Thoracic aorta (tissue), 2 donors: ENCODE data around the gene ATG9B. TPM values are rescaled to one million over a fixed set of nuclear protein-coding genes. Genes with fewer than 3 reads are reported as not detected.

Experiments used
- ATAC-seq: fragments of 150-250 bp; one replicate; pipeline ENCODE4 v1.8.0; 2017; ENCODE audit warnings: low read depth; ENCODE audit not compliant: insufficient number of reproducible peaks, low FRiP score
- DNase-seq: peaks from one replicate; pipeline ENCODE4 v3.0.0-alpha.2; 2020; ENCODE audit warnings: low spot score
- H3K27ac ChIP-seq, 2 donors: fragments of 200-600 bp; sonication (generic); 1 replicate in 1 of 2; 2 replicates in 1 of 2; pipeline ENCODE4 v1.5.1; 2016; ENCODE audit warnings: mild to moderate bottlenecking in 2 of 2, moderate library complexity in 2 of 2
- H3K27me3 ChIP-seq: fragments of 200-600 bp; sonication (generic); replicated peaks from 2 replicates; pipeline ENCODE4 v1.6.0; 2016; ENCODE audit warnings: mild to moderate bottlenecking; ENCODE audit not compliant: insufficient read depth
- H3K36me3 ChIP-seq: fragments of 200-600 bp; sonication (generic); one replicate; pipeline ENCODE4 v1.5.1; 2016
- H3K4me1 ChIP-seq, 2 donors: fragments of 200-600 bp; sonication (generic); 1 replicate in 1 of 2; 2 replicates in 1 of 2; pipeline versions ENCODE4 v1.5.1 to v1.6.0; 2016; ENCODE audit warnings: low read depth in 2 of 2, mild to moderate bottlenecking in 1 of 2; ENCODE audit not compliant: control insufficient read depth in 1 of 2
- H3K4me3 ChIP-seq: fragments of 200-600 bp; sonication (generic); 2 replicates; pipeline ENCODE4 v1.5.1; 2016; ENCODE audit warnings: mild to moderate bottlenecking
- H3K9me3 ChIP-seq: fragments of 200-600 bp; sonication (generic); 2 replicates; pipeline ENCODE4 v1.5.1; 2016
- total RNA-seq, 2 donors: library from RNA; depleted of rRNA; stranded (reverse); fragments of >200 nt; gene quantifications; one replicate each; pipeline versions ENCODE4 v1.1.0 to v1.2.3, GENCODE V29; 2016
- TF ChIP-seq, protein P1 (sequence below): fragments of 200-600 bp; sonication (generic); IDR thresholded peaks from one replicate; pipeline ENCODE4 v1.5.1; 2019; ENCODE audit warnings: antibody characterized with exemption

The ATG9B gene
- total RNA-seq, 2 donors from 2014 or later = 1.2 TPM; not detected in 1

DNA sequence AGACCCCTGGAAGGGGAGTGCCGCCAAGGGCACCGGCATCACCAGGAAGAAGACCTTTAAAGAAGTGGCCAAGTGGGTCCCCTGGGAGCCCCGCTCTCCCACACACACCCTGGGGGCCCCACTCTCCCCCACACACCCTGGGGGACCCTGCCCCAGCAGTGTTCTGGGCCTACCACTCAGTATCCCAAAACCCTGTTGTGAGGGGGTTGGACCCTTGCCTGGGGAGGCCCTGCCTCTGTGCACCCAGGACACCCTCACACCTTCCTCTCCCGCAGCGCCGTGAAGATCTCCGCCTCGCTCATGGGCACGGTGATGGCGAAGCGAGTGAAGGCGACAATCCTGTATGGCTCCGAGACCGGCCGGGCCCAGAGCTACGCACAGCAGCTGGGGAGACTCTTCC is 22.7 kb downstream of the ATG9B start:
- Histone ChIP-seq H3K4me3 (no peak overlapping the region), H3K27ac (no peak overlapping the region), H3K36me3 (no peaks in the 10 kb centered on the region), H3K9me3 (no peaks in the 10 kb centered on the region), H3K27me3 (no peaks in the 10 kb centered on the region), H3K4me1 (no peaks in the 10 kb centered on the region)
- TF ChIP-seq, protein P1, sequence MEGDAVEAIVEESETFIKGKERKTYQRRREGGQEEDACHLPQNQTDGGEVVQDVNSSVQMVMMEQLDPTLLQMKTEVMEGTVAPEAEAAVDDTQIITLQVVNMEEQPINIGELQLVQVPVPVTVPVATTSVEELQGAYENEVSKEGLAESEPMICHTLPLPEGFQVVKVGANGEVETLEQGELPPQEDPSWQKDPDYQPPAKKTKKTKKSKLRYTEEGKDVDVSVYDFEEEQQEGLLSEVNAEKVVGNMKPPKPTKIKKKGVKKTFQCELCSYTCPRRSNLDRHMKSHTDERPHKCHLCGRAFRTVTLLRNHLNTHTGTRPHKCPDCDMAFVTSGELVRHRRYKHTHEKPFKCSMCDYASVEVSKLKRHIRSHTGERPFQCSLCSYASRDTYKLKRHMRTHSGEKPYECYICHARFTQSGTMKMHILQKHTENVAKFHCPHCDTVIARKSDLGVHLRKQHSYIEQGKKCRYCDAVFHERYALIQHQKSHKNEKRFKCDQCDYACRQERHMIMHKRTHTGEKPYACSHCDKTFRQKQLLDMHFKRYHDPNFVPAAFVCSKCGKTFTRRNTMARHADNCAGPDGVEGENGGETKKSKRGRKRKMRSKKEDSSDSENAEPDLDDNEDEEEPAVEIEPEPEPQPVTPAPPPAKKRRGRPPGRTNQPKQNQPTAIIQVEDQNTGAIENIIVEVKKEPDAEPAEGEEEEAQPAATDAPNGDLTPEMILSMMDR = no peak
- DNase-seq = no peak
- ATAC-seq = no peak

DNA sequence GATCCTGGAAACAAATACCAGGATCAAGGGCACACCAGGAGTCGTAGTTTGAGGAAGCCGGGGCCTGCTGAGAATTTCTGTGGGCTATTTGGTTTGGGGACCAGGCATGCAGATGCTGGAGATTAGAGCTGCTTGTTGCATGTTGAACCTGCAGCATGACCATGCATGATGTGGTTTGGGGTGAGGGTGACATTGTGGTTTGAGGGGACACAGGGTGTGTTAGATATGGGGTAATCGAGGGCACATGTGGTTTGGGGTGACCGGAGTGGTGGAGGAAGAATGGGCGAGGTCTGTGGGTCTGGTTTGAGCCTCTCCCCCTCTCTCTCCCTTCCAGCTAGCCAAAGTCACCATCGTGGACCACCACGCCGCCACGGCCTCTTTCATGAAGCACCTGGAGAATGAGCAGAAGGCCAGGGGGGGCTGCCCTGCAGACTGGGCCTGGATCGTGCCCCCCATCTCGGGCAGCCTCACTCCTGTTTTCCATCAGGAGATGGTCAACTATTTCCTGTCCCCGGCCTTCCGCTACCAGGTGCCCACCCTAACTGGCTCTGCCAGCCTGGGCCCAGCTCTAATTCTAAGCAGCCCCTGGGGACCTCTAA is 23.3 kb downstream of the ATG9B start:
- no peak overlapping the region for H3K4me3 ChIP-seq
- no peaks in the 10 kb centered on the region for H3K36me3 ChIP-seq
- ATAC-seq (no peak), DNase-seq (no peak)
- TF ChIP-seq, protein P1 = no peak
- H3K27ac ChIP-seq = no peak overlapping the region
- H3K27me3 ChIP-seq = no peaks in the 10 kb centered on the region
- no peaks in the 10 kb centered on the region for H3K4me1 ChIP-seq
- no peaks in the 10 kb centered on the region for H3K9me3 ChIP-seq

DNA sequence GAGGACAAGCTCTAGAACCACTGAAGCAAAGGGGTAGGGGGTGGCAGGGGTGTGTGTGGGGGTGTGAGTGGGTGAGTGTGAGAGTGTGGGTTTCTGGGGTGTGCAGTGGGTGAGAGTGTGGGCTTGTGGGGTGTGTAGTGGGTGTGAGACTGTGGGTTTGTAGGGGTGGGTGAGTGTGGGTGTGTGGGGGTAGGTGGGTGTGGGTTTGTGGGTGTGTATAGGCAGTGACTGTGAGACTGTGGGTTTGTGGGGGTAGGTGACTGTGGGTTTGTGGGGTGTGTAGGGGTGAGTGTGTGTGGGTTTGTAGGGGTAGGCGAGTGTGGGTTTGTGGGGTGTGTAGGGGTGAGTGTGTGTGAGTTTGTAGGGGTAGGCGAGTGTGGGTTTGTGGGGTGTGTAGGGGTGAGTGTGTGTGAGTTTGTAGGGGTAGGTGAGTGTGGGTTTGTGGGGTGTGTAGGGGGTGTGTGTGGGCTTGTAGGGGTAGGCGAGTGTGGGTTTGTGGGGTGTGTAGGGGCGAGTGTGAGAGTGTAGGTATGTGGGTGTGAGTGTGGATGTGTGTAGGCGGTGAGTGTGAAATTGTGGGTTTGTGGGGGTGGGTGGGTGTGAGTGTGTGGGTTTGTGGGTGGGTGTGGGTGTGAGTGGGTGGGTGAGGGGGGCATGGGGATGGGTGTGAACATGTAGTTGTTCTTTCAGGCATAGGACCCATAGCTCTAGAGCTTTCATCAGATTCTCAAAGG is 24.6 kb downstream of the ATG9B start:
- Histone ChIP-seq H3K4me1 (no peaks in the 10 kb centered on the region), H3K27me3 (no peaks in the 10 kb centered on the region), H3K9me3 (no peaks in the 10 kb centered on the region), H3K27ac (no peak overlapping the region), H3K36me3 (no peaks in the 10 kb centered on the region), H3K4me3 (no peak overlapping the region)
- TF ChIP-seq, protein P1 = no peak
- ATAC-seq (no peak), DNase-seq (no peak)

DNA sequence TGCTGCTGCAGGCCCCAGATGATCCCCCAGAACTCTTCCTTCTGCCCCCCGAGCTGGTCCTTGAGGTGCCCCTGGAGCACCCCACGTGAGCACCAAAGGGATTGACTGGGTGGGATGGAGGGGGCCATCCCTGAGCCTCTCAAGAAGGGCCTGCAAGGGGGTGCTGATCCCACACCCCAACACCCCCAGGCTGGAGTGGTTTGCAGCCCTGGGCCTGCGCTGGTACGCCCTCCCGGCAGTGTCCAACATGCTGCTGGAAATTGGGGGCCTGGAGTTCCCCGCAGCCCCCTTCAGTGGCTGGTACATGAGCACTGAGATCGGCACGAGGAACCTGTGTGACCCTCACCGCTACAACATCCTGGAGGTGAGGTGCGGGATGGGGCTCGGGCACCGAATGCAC is 25.3 kb downstream of the ATG9B start:
- no peaks in the 10 kb centered on the region for H3K36me3 ChIP-seq
- no peak for DNase-seq
- TF ChIP-seq, protein P1 = no peak

DNA sequence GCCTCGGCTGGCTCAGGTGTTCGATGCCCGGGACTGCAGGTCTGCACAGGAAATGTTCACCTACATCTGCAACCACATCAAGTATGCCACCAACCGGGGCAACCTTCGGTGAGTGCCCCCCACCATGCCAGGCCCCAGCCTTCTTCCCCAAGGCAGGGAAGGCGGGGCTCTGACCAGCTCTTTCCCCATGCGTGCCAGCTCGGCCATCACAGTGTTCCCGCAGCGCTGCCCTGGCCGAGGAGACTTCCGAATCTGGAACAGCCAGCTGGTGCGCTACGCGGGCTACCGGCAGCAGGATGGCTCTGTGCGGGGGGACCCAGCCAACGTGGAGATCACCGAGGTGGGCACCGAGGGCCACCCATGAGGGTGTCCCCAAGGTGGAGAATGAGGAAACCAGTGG is 26.0 kb downstream of the ATG9B start:
- DNase-seq = no peak
- Histone ChIP-seq H3K36me3 (no peaks in the 10 kb centered on the region), H3K27me3 (no peaks in the 10 kb centered on the region), H3K9me3 (no peaks in the 10 kb centered on the region), H3K27ac (no peak overlapping the region), H3K4me3 (no peak overlapping the region), H3K4me1 (no peaks in the 10 kb centered on the region)
- ATAC-seq = no peak
- TF ChIP-seq, protein P1 = no peak

More for the DNA sequence above, 25.3 kb downstream of the ATG9B start:
- Histone ChIP-seq H3K4me1 (no peaks in the 10 kb centered on the region), H3K9me3 (no peaks in the 10 kb centered on the region), H3K4me3 (no peak overlapping the region), H3K27me3 (no peaks in the 10 kb centered on the region), H3K27ac (no peak overlapping the region)
- no peak for ATAC-seq
